OCI-LY7 (cell line): ENCODE measurements around the gene CACNA2D4. TPM values are rescaled to one million over a fixed set of nuclear protein-coding genes. Genes with fewer than 3 reads are reported as not detected.

ENCODE experiments used
- BruUV-seq: library from RNA; stranded (reverse); fragments of 400-500 nt; replicated peaks from 2 replicates; lab custom pipeline; 2021; lab: Mats Ljungman, UMichigan
- CTCF ChIA-PET: fragments of 300-600 bp; sonication (Branson Sonifier 250); formaldehyde crosslinking; loops from one replicate; lab custom pipeline; 2022; ENCODE audit warnings: antibody characterized with exemption; ENCODE audit not compliant: unreplicated experiment; lab: Charles Lee
- POLR2A ChIA-PET: fragments of 300-600 bp; sonication (Branson Sonifier 250); formaldehyde crosslinking; loops from one replicate; lab custom pipeline; 2022; ENCODE audit warnings: antibody characterized with exemption; lab: Charles Lee
- DNase-seq: peaks from one replicate; pipeline ENCODE4 v3.0.0-alpha.2; 2015; ENCODE audit warnings: low spot score
- H2AFZ ChIP-seq: fragments of 200-600 bp; sonication (generic), shearing (Covaris generic); 2 replicates; pipeline ENCODE4 v1.6.1; 2014; ENCODE audit warnings: mild to moderate bottlenecking, antibody characterized with exemption, low read length, moderate library complexity
- H3K27ac ChIP-seq: fragments of 200-600 bp; sonication (generic); 2 replicates; pipeline ENCODE4 v1.5.1; 2014; ENCODE audit warnings: mixed run types, low read depth, mild to moderate bottlenecking, moderate library complexity, low read length, inconsistent platforms; ENCODE audit not compliant: poor library complexity, severe bottlenecking
- H3K36me3 ChIP-seq: fragments of 200-600 bp; sonication (generic); 2 replicates; pipeline ENCODE4 v1.6.1; 2014; ENCODE audit warnings: mild to moderate bottlenecking, antibody characterized with exemption, low read length, moderate library complexity, mixed read lengths; ENCODE audit not compliant: insufficient read depth
- H3K4me1 ChIP-seq: fragments of 200-600 bp; sonication (generic); 2 replicates; pipeline ENCODE4 v1.5.1; 2014; ENCODE audit warnings: mild to moderate bottlenecking, low read length; ENCODE audit not compliant: insufficient read depth, poor library complexity, severe bottlenecking
- H3K4me2 ChIP-seq: fragments of 200-600 bp; sonication (generic); 2 replicates; pipeline ENCODE4 v1.6.1; 2014; ENCODE audit warnings: mild to moderate bottlenecking, low read length
- H3K4me3 ChIP-seq: fragments of 200-600 bp; sonication (generic); 2 replicates; pipeline ENCODE4 v1.5.1; 2014; ENCODE audit warnings: mild to moderate bottlenecking, low read depth, low read length; ENCODE audit not compliant: poor library complexity, severe bottlenecking
- H3K79me2 ChIP-seq: fragments of 200-600 bp; sonication (generic); 2 replicates; pipeline ENCODE4 v1.6.1; 2016; ENCODE audit warnings: low read depth, mild to moderate bottlenecking, low read length, moderate library complexity, mixed read lengths; ENCODE audit not compliant: insufficient read depth
- H3K9me2 ChIP-seq: fragments of 200-600 bp; sonication (generic); 2 replicates; pipeline ENCODE4 v1.6.1; 2016; ENCODE audit warnings: mild to moderate bottlenecking, low read length, mixed read lengths; ENCODE audit not compliant: insufficient read depth
- H3K9me3 ChIP-seq: fragments of 200-600 bp; sonication (generic); 2 replicates; pipeline ENCODE4 v1.6.1; 2014; ENCODE audit warnings: mild to moderate bottlenecking, mixed run types, low read length, mixed read lengths
- H4K20me1 ChIP-seq: fragments of 200-600 bp; sonication (generic); 2 replicates; pipeline ENCODE4 v1.6.1; 2014; ENCODE audit warnings: mild to moderate bottlenecking, antibody characterized with exemption, low read length, moderate library complexity, mixed read lengths; ENCODE audit not compliant: insufficient read depth
- EZH2phosphoT487 ChIP-seq: fragments of 200-600 bp; sonication (generic); IDR thresholded peaks from 2 replicates; pipeline ENCODE4 v1.6.1; 2018; ENCODE audit warnings: low read depth, borderline replicate concordance, mild to moderate bottlenecking, mixed run types, antibody characterized with exemption, low read length, moderate library complexity, mixed read lengths
- intact Hi-C: fragments of 100-400 bp; cut with micrococcal nuclease; formaldehyde crosslinking; loops from one replicate; pipeline ENCODE4 v1.10.0; 2022; ENCODE audit not compliant: unreplicated experiment
- total RNA-seq, 2 experiments: library from RNA; depleted of rRNA in 1 of 2; stranded (reverse); fragments of >200 nt in 1 of 2; shearing (Covaris generic) in 1 of 2; gene quantifications; 2 replicates each; pipeline ENCODE4 v1.2.3, GENCODE V29; 2014 to 2022
- TF ChIP-seq, protein P1 (sequence below): fragments of 200-600 bp; sonication (generic); conservative IDR thresholded peaks from 2 replicates; pipeline ENCODE4 v1.5.1; 2014; ENCODE audit warnings: mild to moderate bottlenecking, antibody characterized with exemption, low read length, moderate library complexity, mixed read lengths

The CACNA2D4 gene
- total RNA-seq, 2 experiments from 2014 or later: 0.13 TPM; not detected in 1

DNA sequence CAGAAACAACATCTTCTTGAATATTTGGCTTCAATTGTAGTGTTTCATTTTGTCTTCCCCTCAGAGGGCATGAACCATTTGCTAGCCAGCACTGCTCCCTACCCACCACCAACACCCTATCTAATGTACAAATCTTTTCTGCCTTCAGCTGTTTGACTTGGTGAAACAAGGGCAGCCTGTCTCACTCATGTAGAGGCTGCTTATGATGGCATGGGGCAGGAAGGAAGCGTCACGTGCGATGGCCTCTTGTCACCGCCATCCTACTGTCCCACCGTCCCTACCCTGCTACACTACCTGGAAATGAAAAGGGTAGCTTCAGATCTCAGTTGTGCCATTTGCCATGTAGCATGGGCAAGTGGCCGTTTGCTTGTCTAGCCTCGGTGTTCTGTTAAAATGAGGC is 128.0 kb downstream of the CACNA2D4 start:
- Histone ChIP-seq H3K9me2 (no peaks in the 10 kb centered on the region), H3K4me1 (peaks cover 14% of the 10 kb centered on the region), H3K36me3 (peaks cover 21% of the 10 kb centered on the region; the same call in 1 of the 2 replicates), H4K20me1 (no peaks in the 10 kb centered on the region), H3K9me3 (no peaks in the 10 kb centered on the region), H3K79me2 (no peaks in the 10 kb centered on the region), H2AFZ (no peak overlapping the region), H3K4me2 (no peak overlapping the region), H3K4me3 (no peak overlapping the region), H3K27ac (no peak overlapping the region)
- POLR2A ChIA-PET: interaction anchor here (0.5 to 1.4 kb wide), 5 partner anchors 11 to 901 kb away, joined by 3 read pairs; no protein-coding TSS in a partner anchor
- intact Hi-C loops: loop anchor here (10.0 kb wide), 1 partner anchor 494 kb away; no protein-coding TSS in a partner anchor
- CTCF ChIA-PET: interaction anchor here (1.4 to 3.0 kb wide), 3 partner anchors 135 to 156 kb away, joined by 3 to 16 read pairs (median 10); no protein-coding TSS in a partner anchor
- TF ChIP-seq EZH2phosphoT487: no peak
- TF ChIP-seq, protein P1, sequence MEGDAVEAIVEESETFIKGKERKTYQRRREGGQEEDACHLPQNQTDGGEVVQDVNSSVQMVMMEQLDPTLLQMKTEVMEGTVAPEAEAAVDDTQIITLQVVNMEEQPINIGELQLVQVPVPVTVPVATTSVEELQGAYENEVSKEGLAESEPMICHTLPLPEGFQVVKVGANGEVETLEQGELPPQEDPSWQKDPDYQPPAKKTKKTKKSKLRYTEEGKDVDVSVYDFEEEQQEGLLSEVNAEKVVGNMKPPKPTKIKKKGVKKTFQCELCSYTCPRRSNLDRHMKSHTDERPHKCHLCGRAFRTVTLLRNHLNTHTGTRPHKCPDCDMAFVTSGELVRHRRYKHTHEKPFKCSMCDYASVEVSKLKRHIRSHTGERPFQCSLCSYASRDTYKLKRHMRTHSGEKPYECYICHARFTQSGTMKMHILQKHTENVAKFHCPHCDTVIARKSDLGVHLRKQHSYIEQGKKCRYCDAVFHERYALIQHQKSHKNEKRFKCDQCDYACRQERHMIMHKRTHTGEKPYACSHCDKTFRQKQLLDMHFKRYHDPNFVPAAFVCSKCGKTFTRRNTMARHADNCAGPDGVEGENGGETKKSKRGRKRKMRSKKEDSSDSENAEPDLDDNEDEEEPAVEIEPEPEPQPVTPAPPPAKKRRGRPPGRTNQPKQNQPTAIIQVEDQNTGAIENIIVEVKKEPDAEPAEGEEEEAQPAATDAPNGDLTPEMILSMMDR: no peak
- no peak for DNase-seq
- no TSS peak for BruUV-seq

DNA sequence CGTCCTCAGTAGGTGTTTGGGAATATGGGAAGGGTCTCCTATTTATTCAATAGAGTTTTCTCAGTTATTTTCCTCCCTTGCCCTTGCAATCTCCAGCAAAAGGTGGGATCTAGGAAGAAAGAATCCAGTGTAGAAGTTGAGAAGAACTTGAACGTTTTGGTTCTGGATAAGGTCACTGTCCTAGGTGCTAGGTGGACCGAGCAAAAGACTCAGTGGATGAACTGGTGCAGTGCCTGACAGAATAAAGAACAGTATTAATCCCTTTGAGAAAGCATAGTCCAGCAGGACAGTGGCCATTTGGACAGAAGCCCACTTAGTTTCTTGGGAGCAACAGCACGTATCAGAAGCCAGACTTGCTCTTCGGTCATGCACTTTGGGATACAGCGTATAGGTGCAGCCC is 130.7 kb downstream of the CACNA2D4 start:
- H2AFZ ChIP-seq: no peak overlapping the region
- H3K9me2 ChIP-seq: no peaks in the 10 kb centered on the region
- H3K79me2 ChIP-seq: no peaks in the 10 kb centered on the region
- BruUV-seq: no TSS peak
- no peak overlapping the region for H3K4me3 ChIP-seq
- no peaks in the 10 kb centered on the region for H4K20me1 ChIP-seq
- H3K9me3 ChIP-seq: no peaks in the 10 kb centered on the region
- TF ChIP-seq, protein P1: no peak
- ChIA-PET CTCF (no interaction called here), POLR2A (no interaction called here)
- intact Hi-C loops: no loop called here
- H3K4me2 ChIP-seq: no peak overlapping the region
- DNase-seq: no peak
- H3K36me3 ChIP-seq: peaks cover 47% of the 10 kb centered on the region
- H3K27ac ChIP-seq: no peak overlapping the region
- H3K4me1 ChIP-seq: peaks cover 10% of the 10 kb centered on the region

DNA sequence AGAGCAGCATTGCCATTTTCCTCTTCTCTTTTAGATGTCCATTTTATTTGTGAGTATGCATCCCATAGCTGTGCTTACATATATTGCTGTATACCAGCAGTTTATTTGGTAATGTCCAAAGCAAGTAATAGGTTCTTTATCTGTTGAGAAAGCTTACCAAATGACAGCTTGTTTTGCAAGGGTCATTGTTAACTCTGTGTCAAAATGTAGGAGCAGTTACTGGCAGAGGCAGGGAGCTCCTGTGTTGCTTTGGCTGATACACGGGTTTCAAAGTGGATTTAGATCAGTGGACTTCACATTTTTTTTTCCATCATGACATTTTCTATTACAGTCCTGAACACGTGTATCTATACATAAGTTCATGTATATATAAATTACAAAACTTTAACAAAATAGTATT is 136.2 kb downstream of the CACNA2D4 start:
- ChIA-PET CTCF (no interaction called here), POLR2A (interaction anchor here (0.7 kb wide), 1 partner anchor 35 kb away, joined by 4 read pairs; no protein-coding TSS in a partner anchor)

More for the DNA sequence above, 136.2 kb downstream of the CACNA2D4 start:
- no peak for TF ChIP-seq EZH2phosphoT487
- TF ChIP-seq, protein P1: no peak
- Histone ChIP-seq H3K4me2 (no peak overlapping the region), H3K4me3 (no peak overlapping the region), H3K4me1 (no peaks in the 10 kb centered on the region), H3K27ac (no peak overlapping the region), H2AFZ (no peak overlapping the region), H3K79me2 (no peaks in the 10 kb centered on the region), H4K20me1 (no peaks in the 10 kb centered on the region), H3K9me3 (no peaks in the 10 kb centered on the region), H3K9me2 (no peaks in the 10 kb centered on the region), H3K36me3 (peaks cover 91% of the 10 kb centered on the region)
- no TSS peak for BruUV-seq
- no peak for DNase-seq
- intact Hi-C loops: no loop called here
